Common myeloid progenitor, CD34-positive (primary cell): ENCODE data around the gene ATF1.
A peak's percentile ranks its signal among the peaks of the same experiment; 100 is the strongest.

ENCODE experiments used
- CTCF ChIA-PET: fragments of 350-600 bp; sonication (Branson Sonifier 250); formaldehyde crosslinking; loops from one replicate; lab custom pipeline; 2021; ENCODE audit warnings: antibody characterized with exemption; lab: Charles Lee
- POLR2A ChIA-PET: fragments of 350-600 bp; sonication (Branson Sonifier 250); formaldehyde crosslinking; loops from one replicate; lab custom pipeline; 2021; ENCODE audit warnings: antibody characterized with exemption; lab: Charles Lee
- DNase-seq, 3 donors: peaks; one replicate each; pipeline versions ENCODE4 v3.0.0 to v3.0.0-alpha.2; 2013
- H3K27ac ChIP-seq, 2 experiments: 1 replicate in 1 of 2; 2 replicates in 1 of 2; pipeline ENCODE4 v1.7.0; 2013; ENCODE audit warnings: inconsistent platforms in 2 of 2, low read length in 2 of 2, mild to moderate bottlenecking in 2 of 2, low read depth in 1 of 2, moderate library complexity in 1 of 2; ENCODE audit not compliant: severe bottlenecking in 2 of 2, insufficient read depth in 1 of 2, poor library complexity in 1 of 2
- H3K27me3 ChIP-seq, 5 experiments: replicated peaks in 2 of 5; 1 replicate in 3 of 5; 2 replicates in 2 of 5; pipeline versions ENCODE4 v1.6.1 to v1.7.0; 2013; ENCODE audit warnings: low read length in 4 of 5, mild to moderate bottlenecking in 2 of 5, moderate library complexity in 2 of 5, inconsistent platforms in 1 of 5; ENCODE audit not compliant: insufficient read depth in 5 of 5, control insufficient read depth in 4 of 5
- H3K36me3 ChIP-seq, 4 experiments: 1 replicate in 2 of 4; 2 replicates in 2 of 4; pipeline versions ENCODE4 v1.6.1 to v1.7.0; 2013; ENCODE audit warnings: low read length in 3 of 4, control low read depth in 1 of 4, mild to moderate bottlenecking in 1 of 4; ENCODE audit not compliant: control insufficient read depth in 4 of 4, insufficient read depth in 4 of 4
- H3K4me1 ChIP-seq, 4 experiments: 1 replicate in 3 of 4; 2 replicates in 1 of 4; pipeline versions ENCODE4 v1.6.1 to v1.7.1; 2013; ENCODE audit warnings: low read length in 3 of 4, mild to moderate bottlenecking in 3 of 4, control low read depth in 1 of 4, inconsistent platforms in 1 of 4, moderate library complexity in 1 of 4; ENCODE audit not compliant: control insufficient read depth in 4 of 4, insufficient read depth in 4 of 4; ENCODE audit errors: control extremely low read depth in 1 of 4
- H3K4me3 ChIP-seq, 7 experiments: 1 replicate in 4 of 7; 2 replicates in 3 of 7; pipeline versions ENCODE4 v1.5.1 to v1.7.0; 2013; ENCODE audit warnings: mild to moderate bottlenecking in 7 of 7, low read length in 6 of 7, moderate library complexity in 6 of 7, inconsistent platforms in 2 of 7, low read depth in 2 of 7, control low read depth in 1 of 7; ENCODE audit not compliant: insufficient read depth in 4 of 7, control insufficient read depth in 1 of 7; ENCODE audit errors: extremely low read depth in 1 of 7
- H3K9me3 ChIP-seq, 5 experiments: 1 replicate in 4 of 5; 2 replicates in 1 of 5; pipeline versions ENCODE4 v1.6.1 to v1.7.1; 2013; ENCODE audit warnings: low read length in 4 of 5, mild to moderate bottlenecking in 2 of 5, inconsistent platforms in 1 of 5, low read depth in 1 of 5, moderate library complexity in 1 of 5; ENCODE audit not compliant: control insufficient read depth in 4 of 5, insufficient read depth in 2 of 5; ENCODE audit errors: control extremely low read depth in 1 of 5
- WGBS: methylation state at CpG from one replicate; pipeline ENCODE4 v1.1.5; 2013; ENCODE audit not compliant: insufficient coverage; 5-methylcytosine and 5-hydroxymethylcytosine counted together

Gene ATF1

DNA sequence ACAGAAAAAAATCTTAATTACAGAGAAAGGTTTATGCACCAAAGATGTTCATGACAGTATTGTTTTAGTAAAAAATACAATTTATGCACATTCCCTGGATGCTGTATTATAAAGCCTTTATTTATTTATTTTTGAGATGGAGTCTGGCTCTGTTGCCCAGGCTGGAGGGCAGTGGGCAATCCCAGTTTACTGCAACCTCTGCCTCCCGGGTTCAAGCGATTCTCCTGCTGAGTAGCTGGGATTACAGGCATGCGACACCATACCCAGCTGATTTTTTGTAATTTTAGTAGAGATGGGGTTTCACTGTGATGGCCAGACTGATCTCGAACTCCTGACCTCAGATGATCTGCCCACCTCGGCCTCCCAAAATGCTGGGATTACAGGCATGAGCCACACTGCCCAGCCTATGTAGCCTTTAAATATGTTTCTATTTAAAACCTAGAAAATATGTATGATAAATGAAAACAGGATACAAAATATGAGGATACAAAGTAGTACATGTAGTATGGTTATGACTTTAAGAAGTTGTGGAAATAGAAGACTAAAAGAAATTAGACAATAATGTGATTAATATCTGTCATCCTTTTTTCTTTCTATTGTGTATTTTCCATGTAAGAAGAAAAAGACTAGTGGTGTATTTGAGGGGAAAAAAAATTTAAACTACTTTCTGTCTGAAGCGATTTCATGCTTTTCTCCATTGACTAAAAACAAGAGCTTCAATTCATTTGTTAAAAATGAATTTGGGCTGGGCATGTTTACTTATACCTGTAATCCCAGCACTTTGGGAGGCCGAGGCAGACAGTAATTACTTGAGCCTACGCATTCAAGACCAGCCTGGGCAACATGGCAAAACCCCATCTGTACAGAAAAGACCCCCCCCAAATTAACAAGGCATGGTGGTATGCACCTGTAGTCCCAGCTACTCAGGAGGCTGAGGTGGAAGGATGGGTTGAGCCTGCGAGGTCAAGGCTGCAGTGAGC lies 13.1 kb downstream of the ATF1 start:
- Histone ChIP-seq H3K9me3 (peaks cover 0 to 2% (median 0%) of the 10 kb centered on the region in 5 experiments), H3K36me3 (peaks cover under 1 to 9% (median 6%) of the 10 kb centered on the region in 4 experiments), H3K4me3 (no peak overlapping the region), H3K27ac (no peak overlapping the region), H3K27me3 (no peaks in the 10 kb centered on the region), H3K4me1 (no peaks in the 10 kb centered on the region)
- ChIA-PET POLR2A (interaction anchor here (0.6 kb wide), 1 partner anchor 9 kb away, joined by 3 read pairs; no protein-coding TSS in a partner anchor), CTCF (interaction anchor here (0.9 to 2.6 kb wide), 2 partner anchors 12 to 155 kb away, joined by 3 to 8 read pairs; no protein-coding TSS in a partner anchor)
- no peak for DNase-seq
- WGBS: 100% methylated on average over 5 of the region's 9 CpGs

DNA sequence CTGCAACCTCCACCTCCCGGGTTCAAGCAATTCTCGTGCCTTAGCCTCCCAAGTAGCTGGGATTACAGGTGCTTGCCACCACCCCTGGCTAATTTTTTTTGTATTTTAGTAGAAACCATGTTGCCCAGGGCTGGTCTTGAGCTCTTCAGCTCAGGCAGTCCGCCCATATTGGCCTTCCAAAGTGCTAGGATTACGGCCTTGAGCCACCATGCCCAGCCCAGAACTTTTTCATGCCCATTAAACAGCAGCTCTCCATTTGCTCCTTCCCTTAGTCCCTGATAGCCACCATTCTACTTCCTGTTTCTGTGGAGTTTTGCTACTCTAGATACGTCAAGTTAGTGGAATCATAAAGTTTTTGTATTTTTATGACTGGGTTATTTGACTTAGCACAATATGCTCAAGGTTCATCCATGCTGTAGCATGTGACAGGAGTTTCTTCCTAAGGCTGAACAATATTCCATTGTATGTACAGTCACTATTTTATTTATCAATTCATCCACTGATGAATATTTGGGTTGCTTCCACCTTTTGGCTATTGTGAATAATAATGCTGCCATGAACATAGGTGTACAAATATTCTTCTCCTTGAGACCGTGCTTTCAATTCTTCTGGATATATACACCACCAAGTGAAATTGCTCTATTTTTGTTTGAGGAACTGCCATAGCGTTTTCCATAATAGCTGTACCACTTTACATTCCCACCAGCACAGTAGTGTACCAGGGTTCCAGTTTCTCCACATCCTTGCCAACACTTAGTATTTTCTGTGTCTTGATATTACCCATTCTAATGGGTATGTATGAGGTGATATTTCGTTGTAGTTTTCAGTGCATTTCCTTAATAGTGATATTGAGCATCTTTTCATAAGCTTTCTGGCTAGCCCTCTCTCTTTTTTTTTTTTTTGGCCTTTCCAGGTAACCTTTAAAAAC lies 15.0 kb downstream of the ATF1 start:
- 98% methylated on average over 5 of the region's 8 CpGs for WGBS
- Histone ChIP-seq H3K9me3 (no peaks in the 10 kb centered on the region), H3K36me3 (peaks cover 0 to 7% (median 5%) of the 10 kb centered on the region in 4 experiments), H3K27ac (no peak overlapping the region), H3K4me1 (no peaks in the 10 kb centered on the region), H3K27me3 (no peaks in the 10 kb centered on the region), H3K4me3 (no peak overlapping the region)
- POLR2A ChIA-PET: no interaction called here
- DNase-seq: no peak
- CTCF ChIA-PET: interaction anchor here (0.7 to 2.6 kb wide), 3 partner anchors 11 to 90 kb away, joined by 3 to 8 read pairs (median 5); no protein-coding TSS in a partner anchor

- DNase-seq: no peak
- peaks cover 0 to 8% (median 6%) of the 10 kb centered on the region in 4 experiments for H3K36me3 ChIP-seq
- H3K9me3 ChIP-seq: no peaks in the 10 kb centered on the region
- H3K4me1 ChIP-seq: no peaks in the 10 kb centered on the region
- ChIA-PET POLR2A (no interaction called here), CTCF (interaction anchor here (0.7 kb wide), 1 partner anchor 92 kb away, joined by 3 read pairs; no protein-coding TSS in a partner anchor)
- WGBS: 100% methylated on average over 2 of the region's 4 CpGs
- no peak overlapping the region for H3K27ac ChIP-seq
- H3K4me3 ChIP-seq: no peak overlapping the region
- no peaks in the 10 kb centered on the region for H3K27me3 ChIP-seq
These were observed 16.1 kb downstream of the ATF1 start for GRCh38 chr12:50780013-50780412.

DNA sequence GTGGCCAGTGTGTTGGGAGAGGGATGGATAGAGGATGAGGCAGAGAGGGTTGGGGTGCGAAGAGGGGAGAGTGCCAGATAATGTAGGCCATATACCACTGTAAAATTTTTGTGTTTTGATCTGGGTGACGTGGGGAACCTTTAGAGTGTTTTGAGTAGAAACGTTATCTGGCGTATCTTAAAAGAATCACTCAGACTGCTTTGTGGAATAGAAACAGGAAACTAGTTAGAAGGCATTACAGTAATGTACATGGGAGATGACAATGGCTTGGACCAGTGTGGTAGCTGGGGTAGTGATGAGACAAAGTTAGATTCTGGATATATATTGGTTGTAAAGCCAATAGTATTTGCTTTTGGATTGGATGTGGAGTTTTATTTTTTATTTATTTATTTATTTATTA lies 20.6 kb downstream of the ATF1 start:
- WGBS: 98% methylated on average over 4 of the region's 4 CpGs
- no peak overlapping the region for H3K4me3 ChIP-seq
- no peak overlapping the region for H3K27ac ChIP-seq
- CTCF ChIA-PET: no interaction called here
- H3K4me1 ChIP-seq: no peaks in the 10 kb centered on the region
- POLR2A ChIA-PET: no interaction called here
- H3K9me3 ChIP-seq: peaks cover 0 to 16% (median 10%) of the 10 kb centered on the region in 5 experiments
- peak in 1 of 3 donors; percentile 3 for DNase-seq
- H3K27me3 ChIP-seq: no peaks in the 10 kb centered on the region
- H3K36me3 ChIP-seq: peaks cover 15 to 43% (median 21%) of the 10 kb centered on the region in 4 experiments

GRCh38 chr12:50785406-50786001 lies 21.6 kb downstream of the ATF1 start:
- 80% methylated on average over 1 of the region's 3 CpGs for WGBS
- Histone ChIP-seq H3K4me3 (no peak overlapping the region), H3K4me1 (no peaks in the 10 kb centered on the region), H3K27me3 (no peaks in the 10 kb centered on the region), H3K36me3 (peaks cover 15 to 43% (median 20%) of the 10 kb centered on the region in 4 experiments), H3K9me3 (peaks cover 0 to 16% (median 10%) of the 10 kb centered on the region in 5 experiments), H3K27ac (no peak overlapping the region)
- POLR2A ChIA-PET: no interaction called here
- CTCF ChIA-PET: no interaction called here
- DNase-seq: no peak

DNA sequence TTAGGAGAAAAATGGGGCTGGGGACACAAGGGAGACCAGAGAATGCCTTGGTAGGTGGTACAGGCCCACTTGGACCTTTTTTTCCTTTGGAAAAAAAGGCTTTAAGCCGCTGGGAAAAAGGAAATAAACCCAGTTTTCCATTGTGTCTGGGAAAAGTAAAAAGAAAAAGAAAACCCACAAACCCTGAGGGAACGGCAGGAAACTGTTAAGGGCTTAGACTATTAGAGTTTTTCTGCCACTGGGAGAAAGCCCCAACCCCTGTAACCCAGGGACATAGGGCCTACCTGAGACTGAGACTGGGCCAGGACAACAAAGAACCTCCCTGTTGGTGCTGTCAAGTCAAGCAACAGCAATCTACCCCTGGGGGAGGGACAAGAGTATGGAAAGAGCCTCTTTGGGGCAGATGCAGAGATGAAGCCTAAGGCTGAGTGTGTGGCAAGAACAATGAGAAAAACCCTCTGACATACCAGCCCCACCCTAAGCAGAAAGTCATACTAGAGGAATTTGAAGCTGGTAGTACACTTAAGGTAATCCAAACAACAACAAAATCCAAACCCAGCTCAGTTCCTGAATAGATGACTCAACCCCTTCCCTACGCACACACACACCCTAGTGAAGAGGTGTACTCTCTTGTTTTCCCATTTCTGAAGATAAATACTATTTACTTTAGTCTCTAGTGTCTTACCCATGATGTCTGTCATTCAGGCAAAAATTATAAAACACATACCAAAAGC lies 22.8 kb downstream of the ATF1 start:
- Histone ChIP-seq H3K27me3 (no peaks in the 10 kb centered on the region), H3K36me3 (peaks cover 10 to 38% (median 20%) of the 10 kb centered on the region in 4 experiments), H3K9me3 (peaks cover 0 to 16% (median 10%) of the 10 kb centered on the region in 5 experiments), H3K27ac (no peak overlapping the region), H3K4me1 (no peaks in the 10 kb centered on the region), H3K4me3 (no peak overlapping the region)
- ChIA-PET CTCF (interaction anchor here (1.6 kb wide), 1 partner anchor 10 kb away, joined by 4 read pairs; no protein-coding TSS in a partner anchor), POLR2A (no interaction called here)
- no peak for DNase-seq
- no CpG with 5 or more reads among the region's 3 CpGs for WGBS
